Measurements from ENCODE around the gene FCHSD2.

DNA sequence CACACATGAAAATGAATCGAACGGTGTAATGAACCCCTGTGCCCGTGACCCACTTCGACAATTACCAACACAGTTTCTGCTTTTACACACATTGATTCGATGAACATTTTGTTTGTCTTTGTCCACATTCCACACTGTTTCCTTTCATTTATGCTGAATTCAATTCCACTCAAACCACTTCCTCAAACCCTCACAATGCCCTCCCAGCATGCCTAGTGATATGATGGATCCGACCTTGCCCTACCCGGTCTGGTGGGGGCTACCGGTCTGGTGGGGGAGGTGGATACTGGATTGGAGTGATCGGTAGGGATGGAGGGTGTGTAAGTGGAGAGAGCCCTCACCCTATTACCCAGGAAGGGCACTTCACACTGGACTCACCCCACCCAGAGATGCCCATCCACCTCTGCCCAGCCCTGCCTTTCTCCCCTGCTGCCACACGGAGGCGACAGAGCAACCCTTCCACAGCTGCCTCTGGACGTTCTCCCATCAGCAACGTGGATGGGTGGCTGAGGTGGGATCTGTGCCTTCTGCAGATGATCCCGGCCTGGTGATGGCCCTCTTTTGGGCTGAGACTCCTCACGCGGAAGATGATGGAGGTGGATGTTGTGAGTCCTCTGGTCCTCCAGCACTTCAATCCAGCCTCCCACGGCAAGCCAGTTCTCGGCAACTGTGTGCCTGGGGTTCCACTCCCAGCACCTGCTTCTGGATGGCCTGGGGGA, 43.0 kb upstream of the FCHSD2 start:
- TF ChIP-seq, protein P1, sequence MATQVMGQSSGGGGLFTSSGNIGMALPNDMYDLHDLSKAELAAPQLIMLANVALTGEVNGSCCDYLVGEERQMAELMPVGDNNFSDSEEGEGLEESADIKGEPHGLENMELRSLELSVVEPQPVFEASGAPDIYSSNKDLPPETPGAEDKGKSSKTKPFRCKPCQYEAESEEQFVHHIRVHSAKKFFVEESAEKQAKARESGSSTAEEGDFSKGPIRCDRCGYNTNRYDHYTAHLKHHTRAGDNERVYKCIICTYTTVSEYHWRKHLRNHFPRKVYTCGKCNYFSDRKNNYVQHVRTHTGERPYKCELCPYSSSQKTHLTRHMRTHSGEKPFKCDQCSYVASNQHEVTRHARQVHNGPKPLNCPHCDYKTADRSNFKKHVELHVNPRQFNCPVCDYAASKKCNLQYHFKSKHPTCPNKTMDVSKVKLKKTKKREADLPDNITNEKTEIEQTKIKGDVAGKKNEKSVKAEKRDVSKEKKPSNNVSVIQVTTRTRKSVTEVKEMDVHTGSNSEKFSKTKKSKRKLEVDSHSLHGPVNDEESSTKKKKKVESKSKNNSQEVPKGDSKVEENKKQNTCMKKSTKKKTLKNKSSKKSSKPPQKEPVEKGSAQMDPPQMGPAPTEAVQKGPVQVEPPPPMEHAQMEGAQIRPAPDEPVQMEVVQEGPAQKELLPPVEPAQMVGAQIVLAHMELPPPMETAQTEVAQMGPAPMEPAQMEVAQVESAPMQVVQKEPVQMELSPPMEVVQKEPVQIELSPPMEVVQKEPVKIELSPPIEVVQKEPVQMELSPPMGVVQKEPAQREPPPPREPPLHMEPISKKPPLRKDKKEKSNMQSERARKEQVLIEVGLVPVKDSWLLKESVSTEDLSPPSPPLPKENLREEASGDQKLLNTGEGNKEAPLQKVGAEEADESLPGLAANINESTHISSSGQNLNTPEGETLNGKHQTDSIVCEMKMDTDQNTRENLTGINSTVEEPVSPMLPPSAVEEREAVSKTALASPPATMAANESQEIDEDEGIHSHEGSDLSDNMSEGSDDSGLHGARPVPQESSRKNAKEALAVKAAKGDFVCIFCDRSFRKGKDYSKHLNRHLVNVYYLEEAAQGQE (IDR thresholded peaks at IDR 0.05; ENCODE audit: insufficient read depth in 1 of 2, low read depth in 2 of 2, low read length in 2 of 2), result no peak
- TF ChIP-seq POLR2AphosphoS5 (IDR thresholded peaks at IDR 0.05; ENCODE audit: low read depth, low read length) (no peak), TAF1 (IDR thresholded peaks at IDR 0.05; ENCODE audit: borderline replicate concordance, insufficient read depth, low read length) (no peak)

Measured in PFSK-1 (cell line).